Stomach (tissue), 19 donors: ENCODE data around the gene CIAO2B. TPM values are rescaled to one million over a fixed set of nuclear protein-coding genes. Genes with fewer than 3 reads are reported as not detected.

Experiments used
- DNase-seq, 2 donors: peaks; one replicate each; pipeline versions ENCODE4 v3.0.0 to v3.0.0-alpha.2; 2013 to 2019
- H3K27ac ChIP-seq, 5 donors: fragments of 200-600 bp in 4 of 5; sonication (generic) in 4 of 5; one replicate each; pipeline ENCODE4 v1.5.1; 2013 to 2019; ENCODE audit warnings: mild to moderate bottlenecking in 1 of 5, moderate library complexity in 1 of 5
- H3K27me3 ChIP-seq, 3 donors: fragments of 200-600 bp; sonication (generic); one replicate each; pipeline ENCODE4 v1.5.1; 2017 to 2019; ENCODE audit warnings: mixed run types in 1 of 3
- H3K36me3 ChIP-seq, 4 donors: fragments of 200-600 bp; sonication (generic); 1 replicate in 3 of 4; 2 replicates in 1 of 4; pipeline ENCODE4 v1.5.1; 2016 to 2019
- H3K4me1 ChIP-seq, 4 donors: fragments of 200-600 bp; sonication (generic); one replicate each; pipeline ENCODE4 v1.5.1; 2016 to 2019
- H3K4me3 ChIP-seq, 4 donors: fragments of 200-600 bp; sonication (generic) in 3 of 4; one replicate each; pipeline ENCODE4 v1.5.1; 2016 to 2019; ENCODE audit warnings: mild to moderate bottlenecking in 1 of 4
- H3K9me3 ChIP-seq, 4 donors: fragments of 200-600 bp; sonication (generic); one replicate each; pipeline ENCODE4 v1.5.1; 2016 to 2019
- CTCF ChIP-seq, 7 experiments: fragments of 450-650 bp in 4 of 7; fragments of 200-600 bp in 3 of 7; sonication (generic) in 3 of 7; IDR thresholded peaks; one replicate each; pipeline ENCODE4 v1.5.1; 2016 to 2019; ENCODE audit warnings: antibody characterized with exemption in 7 of 7, control low read depth in 2 of 7, mild to moderate bottlenecking in 1 of 7
- EP300 ChIP-seq: sonication (generic); formaldehyde crosslinking; IDR thresholded peaks from one replicate; pipeline ENCODE4 v1.6.1; 2017; ENCODE audit warnings: antibody characterized with exemption
- POLR2A ChIP-seq, 4 donors: fragments of 450-650 bp; IDR thresholded peaks; one replicate each; pipeline ENCODE4 v1.6.1; 2016; ENCODE audit warnings: antibody characterized with exemption in 4 of 4, control low read depth in 2 of 4, mild to moderate bottlenecking in 1 of 4, moderate library complexity in 1 of 4
- POLR2AphosphoS5 ChIP-seq, 3 donors: sonication (generic); formaldehyde crosslinking; IDR thresholded peaks; one replicate each; pipeline ENCODE4 v1.6.1; 2016; ENCODE audit warnings: antibody characterized with exemption in 3 of 3
- WGBS, 5 donors: extraction: QIAGEN DNeasy Blood & Tissue Kit in 3 of 5; methylation state at CpG; one replicate each; pipeline versions ENCODE4 v1.1.5 to v1.1.7; 2013 to 2018; 5-methylcytosine and 5-hydroxymethylcytosine counted together
- intact Hi-C: fragments of 100-400 bp; cut with DNase I; formaldehyde crosslinking; loops from one replicate; pipeline ENCODE4 v1.15.1; 2023; ENCODE audit warnings: low total_unique reads
- long read RNA-seq, 10 donors: transcript quantifications; one replicate each; lab custom pipeline, GENCODE V29; 2026
- polyA plus RNA-seq, 3 donors: library from polyadenylated mRNA; stranded (reverse); fragments of 200-250 nt; gene quantifications; one replicate each; pipeline ENCODE4 v1.2.3, GENCODE V29; 2013
- total RNA-seq, 5 donors: library from RNA; depleted of rRNA; stranded (reverse); fragments of >200 nt; gene quantifications; one replicate each; pipeline versions ENCODE4 v1.1.0 to v1.2.3, GENCODE V29; 2014 to 2016
- donor health status: healthy with polysubstance abuse.
- donor health status: Bipolar disorder and iron deficiency.
- donor health status: healthy.

Gene CIAO2B
- 10 to 100 TPM in 4 of 5 donors, 1 to 10 TPM in 1; 4.3 to 95.1 (median 43.2) TPM for total RNA-seq
- 100 to 1,000 TPM; 166 to 176 (median 171) TPM for polyA plus RNA-seq
- long read RNA-seq, donor 1, transcript CIAO2B-203 (4 exons, 718 nt): minor isoform, 5 of 27 reads
- long read RNA-seq, donor 1, transcript CIAO2B-201 (5 exons, 676 nt): major isoform, 21 of 27 reads
- long read RNA-seq, donor 1, partial matches to known transcripts: 0 of 27 reads
- long read RNA-seq, donor 1, other reads (novel, unspliced or antisense): 0 of 27 reads
- long read RNA-seq, donor 2, transcript CIAO2B-201 (5 exons, 676 nt): major isoform, 28 of 30 reads
- long read RNA-seq, donor 2, partial matches to known transcripts: 0 of 30 reads
- long read RNA-seq, donor 2, other reads (novel, unspliced or antisense): 0 of 30 reads
- long read RNA-seq, donor 3, transcript CIAO2B-201 (5 exons, 676 nt): major isoform, 26 of 29 reads
- long read RNA-seq, donor 3, partial matches to known transcripts: 0 of 29 reads
- long read RNA-seq, donor 3, other reads (novel, unspliced or antisense): 0 of 29 reads
- long read RNA-seq, donor 4, partial matches to known transcripts: 0 of 3 reads
- long read RNA-seq, donor 4, other reads (novel, unspliced or antisense): 0 of 3 reads
- long read RNA-seq, donor 5, transcript CIAO2B-201 (5 exons, 676 nt): major isoform, 50 of 55 reads
- long read RNA-seq, donor 5, partial matches to known transcripts: 0 of 55 reads
- long read RNA-seq, donor 5, other reads (novel, unspliced or antisense): 0 of 55 reads
- long read RNA-seq, donor 6, transcript CIAO2B-201 (5 exons, 676 nt): major isoform, 75 of 79 reads
- long read RNA-seq, donor 6, partial matches to known transcripts: 0 of 79 reads
- long read RNA-seq, donor 6, other reads (novel, unspliced or antisense): 0 of 79 reads
- long read RNA-seq, donor 7, transcript CIAO2B-203 (4 exons, 718 nt): minor isoform, 7 of 66 reads
- long read RNA-seq, donor 7, transcript CIAO2B-201 (5 exons, 676 nt): major isoform, 59 of 66 reads
- long read RNA-seq, donor 7, partial matches to known transcripts: 0 of 66 reads
- long read RNA-seq, donor 7, other reads (novel, unspliced or antisense): 0 of 66 reads
- long read RNA-seq, donor 8, transcript CIAO2B-203 (4 exons, 718 nt): minor isoform, 5 of 54 reads
- long read RNA-seq, donor 8, transcript CIAO2B-201 (5 exons, 676 nt): major isoform, 49 of 54 reads
- long read RNA-seq, donor 8, partial matches to known transcripts: 0 of 54 reads
- long read RNA-seq, donor 8, other reads (novel, unspliced or antisense): 0 of 54 reads
- long read RNA-seq, donor 9, transcript CIAO2B-203 (4 exons, 718 nt): minor isoform, 7 of 64 reads
- long read RNA-seq, donor 9, transcript CIAO2B-201 (5 exons, 676 nt): major isoform, 57 of 64 reads
- long read RNA-seq, donor 9, partial matches to known transcripts: 0 of 64 reads
- long read RNA-seq, donor 9, other reads (novel, unspliced or antisense): 0 of 64 reads
- long read RNA-seq, donor 10, transcript CIAO2B-201 (5 exons, 676 nt): major isoform, 11 of 11 reads
- long read RNA-seq, donor 10, partial matches to known transcripts: 0 of 11 reads
- long read RNA-seq, donor 10, other reads (novel, unspliced or antisense): 0 of 11 reads

GRCh38 chr16:66934138-66934838 is at the start of gene CIAO2B:
TSS of gene CIAO2B (minus strand) at chr16:66934402. CDS start at chr16:66934364, 38 bp downstream.
- Histone ChIP-seq H3K27me3 (no peaks in the 10 kb centered on the region), H3K27ac (peak within 1 kb of the TSS; percentile 88 to 95 (median 94)), H3K4me1 (peaks cover 29 to 64% (median 53%) of the 10 kb centered on the region in 4 donors), H3K9me3 (no peaks in the 10 kb centered on the region), H3K4me3 (peak within 1 kb of the TSS; percentile 89 to 97 (median 92)), H3K36me3 (peaks cover 0 to 38% (median 32%) of the 10 kb centered on the region in 4 donors)
- peak; percentile 92 to 97 for DNase-seq
- WGBS, 5 donors: 0 to 1% (median 0%) methylated on average over 26 to 76 of the region's 76 CpGs
- intact Hi-C loops: no loop called here
- TF ChIP-seq POLR2AphosphoS5 (IDR thresholded peaks at IDR 0.05) (peak; percentile 98 to 100 (median 99)), POLR2A (IDR thresholded peaks at IDR 0.05) (peak in 2 of 4 donors; percentile 56 to 63), CTCF (IDR thresholded peaks at IDR 0.05) (no peak), EP300 (no peak)

GRCh38 chr16:66983033-66983432 is 48.8 kb upstream of the CIAO2B start:
- WGBS, 5 donors: 91 to 96% (median 94%) methylated on average over 9 of the region's 9 CpGs
- intact Hi-C loops: no loop called here
- Histone ChIP-seq H3K9me3 (no peaks in the 10 kb centered on the region), H3K27ac (no peak overlapping the region), H3K27me3 (no peaks in the 10 kb centered on the region), H3K36me3 (no peaks in the 10 kb centered on the region), H3K4me3 (no peak overlapping the region), H3K4me1 (peaks cover 0 to 12% (median 4%) of the 10 kb centered on the region in 4 donors)
- no peak for DNase-seq
- no peak for TF ChIP-seq CTCF (IDR thresholded peaks at IDR 0.05)
- no peak for TF ChIP-seq POLR2A (IDR thresholded peaks at IDR 0.05)
- TF ChIP-seq EP300: no peak
- no peak for TF ChIP-seq POLR2AphosphoS5 (IDR thresholded peaks at IDR 0.05)

GRCh38 chr16:66979011-66979717 is 45.0 kb upstream of the CIAO2B start:
- no peak overlapping the region for H3K4me3 ChIP-seq
- peak overlapping the region in 2 of 5 donors; percentile 26 to 43 for H3K27ac ChIP-seq
- no peak for TF ChIP-seq EP300
- no peaks in the 10 kb centered on the region for H3K36me3 ChIP-seq
- peaks cover 0 to 15% (median 0%) of the 10 kb centered on the region in 3 donors for H3K27me3 ChIP-seq
- DNase-seq: peak in 1 of 2 donors; percentile 34
- intact Hi-C loops: loop anchor here (5.0 kb wide), 1 partner anchor 173 kb away; the partner anchor contains the start of gene B3GNT9
- 58 to 65% (median 59%) methylated on average over 14 to 16 of the region's 16 CpGs for WGBS, 5 donors
- no peaks in the 10 kb centered on the region for H3K9me3 ChIP-seq
- H3K4me1 ChIP-seq: peaks cover 0 to 17% (median 8%) of the 10 kb centered on the region in 4 donors
